Kidney epithelial cell (primary cell): ENCODE results near the gene OR1Q1. TPM values are rescaled to one million over a fixed set of nuclear protein-coding genes. Genes with fewer than 3 reads are reported as not detected.
"Not testable (repeated sequence)": the region's sequence is repeated elsewhere in the genome, so short reads cannot be mapped to it uniquely, and the experiment has no call there.

Experiments used
- DNase-seq: peaks from one replicate; pipeline ENCODE4 v3.0.0-alpha.2; 2010; ENCODE audit warnings: low read depth
- H3K27me3 ChIP-seq: 2 replicates; pipeline ENCODE4 v1.6.0; 2011; ENCODE audit warnings: low read length; ENCODE audit not compliant: control insufficient read depth, insufficient read depth
- H3K36me3 ChIP-seq: 2 replicates; pipeline ENCODE4 v1.5.1; 2011; ENCODE audit warnings: low read length; ENCODE audit not compliant: control insufficient read depth, insufficient read depth
- H3K4me3 ChIP-seq: 2 replicates; pipeline ENCODE4 v1.5.1; 2011; ENCODE audit warnings: low read depth, mild to moderate bottlenecking, control low read depth, low read length
- CTCF ChIP-seq: IDR thresholded peaks from 2 replicates; pipeline ENCODE4 v1.5.1; 2011; ENCODE audit warnings: mild to moderate bottlenecking, moderate library complexity, low read length, control low read depth, inconsistent platforms; ENCODE audit not compliant: insufficient read depth, poor library complexity, severe bottlenecking
- total RNA-seq: library from RNA; depleted of rRNA; stranded (reverse); fragments of >200 nt; gene quantifications from 2 replicates; pipeline ENCODE4 v1.2.3, GENCODE V29; 2015

Gene OR1Q1
- not detected in 2 replicates for total RNA-seq

GRCh38 chr9:122614362-122614761 lies at the start of gene OR1Q1:
Gene OR1Q1, plus strand, starts transcription at chr9:122614738. Its CDS starts 0 bp downstream, at chr9:122614738.
- Histone ChIP-seq H3K4me3 (no peak within 1 kb of the TSS), H3K27me3 (peaks cover 2% of the 10 kb centered on the region), H3K36me3 (no peaks in the 10 kb centered on the region)
- TF ChIP-seq CTCF, result no peak
- DNase-seq, result no peak

- DNase-seq, result no peak
- no peak for TF ChIP-seq CTCF
- Histone ChIP-seq H3K4me3 (no peak overlapping the region), H3K36me3 (no peaks in the 10 kb centered on the region), H3K27me3 (no peaks in the 10 kb centered on the region)
Measured at GRCh38 chr9:122567901-122568300, 46.6 kb upstream of the OR1Q1 start.

GRCh38 chr9:122572456-122572855 lies 42.1 kb upstream of the OR1Q1 start:
- no peaks in the 10 kb centered on the region for H3K36me3 ChIP-seq
- DNase-seq, result no peak
- TF ChIP-seq CTCF, result no peak
- H3K4me3 ChIP-seq, result no peak overlapping the region
- no peaks in the 10 kb centered on the region for H3K27me3 ChIP-seq

GRCh38 chr9:122579874-122580273 lies 34.7 kb upstream of the OR1Q1 start:
- H3K4me3 ChIP-seq, result no peak overlapping the region
- no peak for TF ChIP-seq CTCF
- H3K27me3 ChIP-seq, result no peaks in the 10 kb centered on the region
- no peak for DNase-seq
- H3K36me3 ChIP-seq, result no peaks in the 10 kb centered on the region

GRCh38 chr9:122580360-122580759 lies 34.2 kb upstream of the OR1Q1 start:
- no peaks in the 10 kb centered on the region for H3K36me3 ChIP-seq
- no peaks in the 10 kb centered on the region for H3K27me3 ChIP-seq
- peak; percentile 9 for DNase-seq
- TF ChIP-seq CTCF, result no peak
- no peak overlapping the region for H3K4me3 ChIP-seq

- not testable (repeated sequence) for DNase-seq, H3K36me3 ChIP-seq, H3K4me3 ChIP-seq, H3K27me3 ChIP-seq
Measured at GRCh38 chr9:122583284-122583683, 31.3 kb upstream of the OR1Q1 start, which contains the start of gene OR1L8. Gene OR1L8, minus strand, starts transcription at chr9:122583384. Its CDS starts 14,907 bp downstream, at chr9:122568477.
